Liver (tissue), 9 donors: ENCODE results near the gene SLC24A1. TPM values are rescaled to one million over a fixed set of nuclear protein-coding genes. Genes with fewer than 3 reads are reported as not detected.

ENCODE experiments used
- DNase-seq: peaks from one replicate; pipeline ENCODE4 v3.0.0-alpha.2; 2017; ENCODE audit warnings: low spot score
- H3K27ac ChIP-seq, 2 donors: one replicate each; pipeline ENCODE4 v1.7.0; 2013; ENCODE audit warnings: inconsistent platforms in 2 of 2, low read length in 2 of 2, control low read depth in 1 of 2, low read depth in 1 of 2, mild to moderate bottlenecking in 1 of 2
- H3K27me3 ChIP-seq, 4 donors: one replicate each; pipeline versions ENCODE4 v1.6.1 to v1.7.0; 2013; ENCODE audit warnings: low read length in 3 of 4, inconsistent platforms in 1 of 4, mild to moderate bottlenecking in 1 of 4, moderate library complexity in 1 of 4; ENCODE audit not compliant: control insufficient read depth in 4 of 4, insufficient read depth in 4 of 4
- H3K36me3 ChIP-seq, 4 donors: one replicate each; pipeline versions ENCODE4 v1.6.1 to v1.7.0; 2013; ENCODE audit warnings: low read length in 3 of 4, mild to moderate bottlenecking in 3 of 4, low read depth in 1 of 4, moderate library complexity in 1 of 4; ENCODE audit not compliant: control insufficient read depth in 4 of 4, insufficient read depth in 3 of 4
- H3K4me1 ChIP-seq, 4 donors: one replicate each; pipeline versions ENCODE4 v1.6.1 to v1.7.0; 2013; ENCODE audit warnings: low read length in 3 of 4, mild to moderate bottlenecking in 3 of 4, moderate library complexity in 1 of 4; ENCODE audit not compliant: control insufficient read depth in 4 of 4, insufficient read depth in 4 of 4
- H3K4me3 ChIP-seq, 3 donors: one replicate each; pipeline versions ENCODE4 v1.6.1 to v1.7.0; 2013; ENCODE audit warnings: low read length in 3 of 3, control low read depth in 1 of 3, low read depth in 1 of 3, mild to moderate bottlenecking in 1 of 3
- H3K9ac ChIP-seq, 2 donors: one replicate each; pipeline ENCODE4 v1.7.0; 2013; ENCODE audit warnings: low read length in 2 of 2, mild to moderate bottlenecking in 2 of 2, moderate library complexity in 2 of 2, control low read depth in 1 of 2, low read depth in 1 of 2
- H3K9me3 ChIP-seq, 4 donors: one replicate each; pipeline versions ENCODE4 v1.6.1 to v1.7.0; 2013; ENCODE audit warnings: low read length in 3 of 4; ENCODE audit not compliant: control insufficient read depth in 4 of 4
- ATF3 ChIP-seq: IDR thresholded peaks from 2 replicates; pipeline ENCODE4 v1.6.1; 2016; ENCODE audit warnings: antibody characterized with exemption
- EGR1 ChIP-seq, 2 donors: IDR thresholded peaks; 2 replicates each; pipeline ENCODE4 v1.6.1; 2016 to 2018; ENCODE audit warnings: antibody characterized with exemption in 2 of 2, low read depth in 2 of 2
- FOXA2 ChIP-seq: IDR thresholded peaks from 2 replicates; pipeline ENCODE4 v1.6.1; 2016; ENCODE audit warnings: antibody characterized with exemption
- GABPA ChIP-seq, 2 donors: IDR thresholded peaks in 1 of 2; conservative IDR thresholded peaks in 1 of 2; 2 replicates each; pipeline ENCODE4 v1.6.1; 2016; ENCODE audit warnings: antibody characterized with exemption in 2 of 2, mild to moderate bottlenecking in 1 of 2, moderate library complexity in 1 of 2
- HNF4A ChIP-seq, 2 donors: conservative IDR thresholded peaks; 2 replicates each; pipeline ENCODE4 v1.6.1; 2016; ENCODE audit warnings: antibody characterized with exemption in 2 of 2, mild to moderate bottlenecking in 2 of 2
- HNF4G ChIP-seq: IDR thresholded peaks from 2 replicates; pipeline ENCODE4 v1.6.1; 2016; ENCODE audit warnings: antibody characterized with exemption
- JUND ChIP-seq, 2 donors: IDR thresholded peaks; 2 replicates each; pipeline ENCODE4 v1.6.1; 2016; ENCODE audit warnings: antibody characterized with exemption in 2 of 2
- NR2F2 ChIP-seq: IDR thresholded peaks from 2 replicates; pipeline ENCODE4 v1.6.1; 2016; ENCODE audit warnings: antibody characterized with exemption
- RAD21 ChIP-seq, 2 donors: IDR thresholded peaks; 2 replicates each; pipeline ENCODE4 v1.6.1; 2016; ENCODE audit warnings: antibody characterized with exemption in 2 of 2, mild to moderate bottlenecking in 2 of 2
- RXRA ChIP-seq, 2 donors: IDR thresholded peaks; 2 replicates each; pipeline ENCODE4 v1.6.1; 2017 to 2018; ENCODE audit warnings: antibody characterized with exemption in 2 of 2, mild to moderate bottlenecking in 1 of 2
- SP1 ChIP-seq: IDR thresholded peaks from 2 replicates; pipeline ENCODE4 v1.6.1; 2018; ENCODE audit warnings: antibody characterized with exemption, mild to moderate bottlenecking
- TAF1 ChIP-seq: conservative IDR thresholded peaks from 2 replicates; pipeline ENCODE4 v1.6.1; 2016; ENCODE audit warnings: antibody characterized with exemption, mild to moderate bottlenecking
- YY1 ChIP-seq: IDR thresholded peaks from 2 replicates; pipeline ENCODE4 v1.6.1; 2016; ENCODE audit warnings: antibody characterized with exemption, mild to moderate bottlenecking
- ZBTB33 ChIP-seq: IDR thresholded peaks from 2 replicates; pipeline ENCODE4 v1.6.1; 2016; ENCODE audit warnings: antibody characterized with exemption
- WGBS: extraction: QIAGEN DNeasy Blood & Tissue Kit; methylation state at CpG from one replicate; pipeline ENCODE4 v1.1.7; 2013; 5-methylcytosine and 5-hydroxymethylcytosine counted together
- polyA plus RNA-seq, 2 donors: library from polyadenylated mRNA; stranded (reverse) in 1 of 2; unstranded in 1 of 2; fragments of 200-250 nt in 1 of 2; fragments of >200 nt in 1 of 2; fragmentation: Nextera tagmentation in 1 of 2; extraction: Ambion mirVana in 1 of 2; gene quantifications; one replicate each; pipeline versions ENCODE4 v1.2.1 to v1.2.3, GENCODE V29; 2013 to 2015
- total RNA-seq, 2 donors: library from RNA; depleted of rRNA; stranded (reverse); fragments of >200 nt; gene quantifications; one replicate each; pipeline ENCODE4 v1.2.3, GENCODE V29; 2014
- TF ChIP-seq, protein P1 (sequence below): fragments of 150-350 bp; IDR thresholded peaks from 2 replicates; pipeline ENCODE4 v1.5.1; 2017; ENCODE audit warnings: improper control_type of control experiment, low read depth, low read length; ENCODE audit not compliant: missing input control
- TF ChIP-seq, protein P2 (sequence below): IDR thresholded peaks from 2 replicates; pipeline ENCODE4 v1.6.1; 2016; ENCODE audit warnings: antibody characterized with exemption, mild to moderate bottlenecking
- TF ChIP-seq, protein P3 (sequence below): IDR thresholded peaks from 2 replicates; pipeline ENCODE4 v1.6.1; 2016; ENCODE audit warnings: antibody characterized with exemption
- donor health status: healthy.
- donor health status: healthy.
- donor health status: healthy.
- donor health status: healthy.
- donor health status: healthy.

The SLC24A1 gene
- total and polyA plus RNA-seq, 4 donors: 1.8 to 3.3 (median 2.2) TPM

DNA sequence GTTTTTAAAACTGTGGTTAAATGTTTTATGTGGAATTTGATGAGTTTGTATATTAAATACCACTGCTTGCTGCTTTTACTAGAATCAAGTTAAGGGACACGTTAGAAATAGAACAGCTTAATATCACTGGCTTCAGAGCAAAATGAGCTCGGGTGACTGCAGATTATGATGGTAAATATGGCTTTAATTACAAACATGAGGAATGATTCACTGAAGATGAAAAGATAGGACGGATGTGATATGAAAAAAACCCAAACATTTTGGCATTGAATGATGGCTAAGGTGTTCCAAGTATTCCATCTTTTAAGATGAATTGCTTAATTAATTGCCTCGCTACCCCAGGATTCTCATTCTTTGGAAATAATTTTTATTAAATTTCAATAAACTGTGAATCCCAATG is 33.7 kb downstream of the SLC24A1 start:
- Histone ChIP-seq H3K36me3 (peaks cover 4 to 49% (median 26%) of the 10 kb centered on the region in 4 donors), H3K4me3 (no peak overlapping the region), H3K27ac (no peak overlapping the region), H3K27me3 (no peaks in the 10 kb centered on the region), H3K9ac (no peak overlapping the region), H3K9me3 (no peaks in the 10 kb centered on the region), H3K4me1 (no peaks in the 10 kb centered on the region)
- DNase-seq: no peak
- WGBS: 93% methylated on average over 4 of the region's 4 CpGs
- TF ChIP-seq YY1 (no peak), ZBTB33 (no peak), FOXA2 (no peak), HNF4A (conservative IDR thresholded peaks at IDR 0.05) (no peak), HNF4G (no peak), GABPA (IDR thresholded peaks at IDR 0.05 in 1 of 2, conservative IDR thresholded peaks at IDR 0.05 in 1 of 2) (no peak), RAD21 (IDR thresholded peaks at IDR 0.05) (no peak), RXRA (IDR thresholded peaks at IDR 0.05) (no peak), JUND (IDR thresholded peaks at IDR 0.05) (no peak), NR2F2 (no peak), EGR1 (IDR thresholded peaks at IDR 0.05; ENCODE audit: low read depth in 2 of 2) (no peak), ATF3 (no peak), TAF1 (no peak), SP1 (no peak)
- TF ChIP-seq, protein P1, sequence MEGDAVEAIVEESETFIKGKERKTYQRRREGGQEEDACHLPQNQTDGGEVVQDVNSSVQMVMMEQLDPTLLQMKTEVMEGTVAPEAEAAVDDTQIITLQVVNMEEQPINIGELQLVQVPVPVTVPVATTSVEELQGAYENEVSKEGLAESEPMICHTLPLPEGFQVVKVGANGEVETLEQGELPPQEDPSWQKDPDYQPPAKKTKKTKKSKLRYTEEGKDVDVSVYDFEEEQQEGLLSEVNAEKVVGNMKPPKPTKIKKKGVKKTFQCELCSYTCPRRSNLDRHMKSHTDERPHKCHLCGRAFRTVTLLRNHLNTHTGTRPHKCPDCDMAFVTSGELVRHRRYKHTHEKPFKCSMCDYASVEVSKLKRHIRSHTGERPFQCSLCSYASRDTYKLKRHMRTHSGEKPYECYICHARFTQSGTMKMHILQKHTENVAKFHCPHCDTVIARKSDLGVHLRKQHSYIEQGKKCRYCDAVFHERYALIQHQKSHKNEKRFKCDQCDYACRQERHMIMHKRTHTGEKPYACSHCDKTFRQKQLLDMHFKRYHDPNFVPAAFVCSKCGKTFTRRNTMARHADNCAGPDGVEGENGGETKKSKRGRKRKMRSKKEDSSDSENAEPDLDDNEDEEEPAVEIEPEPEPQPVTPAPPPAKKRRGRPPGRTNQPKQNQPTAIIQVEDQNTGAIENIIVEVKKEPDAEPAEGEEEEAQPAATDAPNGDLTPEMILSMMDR: no peak
- TF ChIP-seq, protein P2, sequence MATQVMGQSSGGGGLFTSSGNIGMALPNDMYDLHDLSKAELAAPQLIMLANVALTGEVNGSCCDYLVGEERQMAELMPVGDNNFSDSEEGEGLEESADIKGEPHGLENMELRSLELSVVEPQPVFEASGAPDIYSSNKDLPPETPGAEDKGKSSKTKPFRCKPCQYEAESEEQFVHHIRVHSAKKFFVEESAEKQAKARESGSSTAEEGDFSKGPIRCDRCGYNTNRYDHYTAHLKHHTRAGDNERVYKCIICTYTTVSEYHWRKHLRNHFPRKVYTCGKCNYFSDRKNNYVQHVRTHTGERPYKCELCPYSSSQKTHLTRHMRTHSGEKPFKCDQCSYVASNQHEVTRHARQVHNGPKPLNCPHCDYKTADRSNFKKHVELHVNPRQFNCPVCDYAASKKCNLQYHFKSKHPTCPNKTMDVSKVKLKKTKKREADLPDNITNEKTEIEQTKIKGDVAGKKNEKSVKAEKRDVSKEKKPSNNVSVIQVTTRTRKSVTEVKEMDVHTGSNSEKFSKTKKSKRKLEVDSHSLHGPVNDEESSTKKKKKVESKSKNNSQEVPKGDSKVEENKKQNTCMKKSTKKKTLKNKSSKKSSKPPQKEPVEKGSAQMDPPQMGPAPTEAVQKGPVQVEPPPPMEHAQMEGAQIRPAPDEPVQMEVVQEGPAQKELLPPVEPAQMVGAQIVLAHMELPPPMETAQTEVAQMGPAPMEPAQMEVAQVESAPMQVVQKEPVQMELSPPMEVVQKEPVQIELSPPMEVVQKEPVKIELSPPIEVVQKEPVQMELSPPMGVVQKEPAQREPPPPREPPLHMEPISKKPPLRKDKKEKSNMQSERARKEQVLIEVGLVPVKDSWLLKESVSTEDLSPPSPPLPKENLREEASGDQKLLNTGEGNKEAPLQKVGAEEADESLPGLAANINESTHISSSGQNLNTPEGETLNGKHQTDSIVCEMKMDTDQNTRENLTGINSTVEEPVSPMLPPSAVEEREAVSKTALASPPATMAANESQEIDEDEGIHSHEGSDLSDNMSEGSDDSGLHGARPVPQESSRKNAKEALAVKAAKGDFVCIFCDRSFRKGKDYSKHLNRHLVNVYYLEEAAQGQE: no peak
- TF ChIP-seq, protein P3, sequence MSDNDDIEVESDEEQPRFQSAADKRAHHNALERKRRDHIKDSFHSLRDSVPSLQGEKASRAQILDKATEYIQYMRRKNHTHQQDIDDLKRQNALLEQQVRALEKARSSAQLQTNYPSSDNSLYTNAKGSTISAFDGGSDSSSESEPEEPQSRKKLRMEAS: no peak
